Endothelial cell of hepatic sinusoid (primary cell): ENCODE measurements around the gene ENKD1.
"Not testable (repeated sequence)": the region's sequence is repeated elsewhere in the genome, so short reads cannot be mapped to it uniquely, and the experiment has no call there.

Experiments
- in situ Hi-C: cut with HindIII; loops from 2 replicates; pipeline ENCODE4 v1.10.0; 2017; ENCODE audit warnings: low sequenced_read_pairs

ENKD1 gene, protein sequence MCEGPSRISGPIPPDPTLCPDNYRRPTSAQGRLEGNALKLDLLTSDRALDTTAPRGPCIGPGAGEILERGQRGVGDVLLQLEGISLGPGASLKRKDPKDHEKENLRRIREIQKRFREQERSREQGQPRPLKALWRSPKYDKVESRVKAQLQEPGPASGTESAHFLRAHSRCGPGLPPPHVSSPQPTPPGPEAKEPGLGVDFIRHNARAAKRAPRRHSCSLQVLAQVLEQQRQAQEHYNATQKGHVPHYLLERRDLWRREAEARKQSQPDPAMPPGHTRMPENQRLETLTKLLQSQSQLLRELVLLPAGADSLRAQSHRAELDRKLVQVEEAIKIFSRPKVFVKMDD

DNA sequence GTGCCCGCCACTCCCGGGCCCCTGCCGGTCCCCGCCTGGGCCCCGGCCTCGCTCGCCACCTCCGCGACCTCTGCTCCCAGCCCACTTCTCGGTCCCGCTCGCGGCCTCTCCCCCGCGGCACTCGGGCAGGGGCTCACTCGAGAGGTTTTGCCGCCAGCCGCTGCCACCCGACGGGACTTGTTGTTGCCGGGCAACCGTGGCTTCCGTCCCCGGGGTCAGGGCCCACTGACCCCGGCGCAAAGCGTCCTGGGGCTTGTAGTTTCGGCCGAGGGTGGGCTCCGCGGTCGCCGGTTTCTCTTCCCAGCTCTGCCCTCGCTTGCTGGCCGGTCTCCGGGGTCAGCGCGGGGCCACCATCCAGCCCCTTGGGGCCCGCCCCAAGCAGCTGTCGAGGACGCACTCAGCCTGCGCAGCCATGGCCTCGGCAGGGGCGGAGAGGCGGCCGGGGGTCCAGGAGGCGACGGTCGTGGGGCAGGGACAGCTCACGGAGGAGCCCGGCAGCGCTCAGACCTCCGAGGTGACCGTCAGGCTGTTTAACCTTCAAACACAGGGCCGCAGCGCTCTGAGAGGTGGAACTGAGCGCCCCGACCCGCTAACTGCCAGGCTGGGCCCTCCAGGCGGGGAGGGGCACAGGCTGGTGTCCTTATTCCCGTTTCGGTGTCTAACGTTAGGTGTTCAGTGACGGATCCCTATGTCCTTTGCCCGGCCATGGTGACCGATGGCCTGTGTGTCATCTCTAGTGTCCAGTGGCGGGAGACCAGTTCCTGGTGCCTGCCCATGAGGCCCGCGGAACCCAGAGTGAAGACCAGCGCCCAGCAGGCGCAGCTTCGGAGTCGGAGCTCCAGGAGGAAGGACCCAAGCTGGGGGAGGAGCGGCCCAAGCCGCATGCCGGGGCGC is at the start of gene ENKD1, which contains the start of gene C16orf86:
Gene ENKD1, minus strand, starts transcription at position 192 of the 894 bp plus-strand sequence. CDS start 308 bp downstream, outside the sequence.
Gene C16orf86, plus strand, starts transcription at position 256 of the 894 bp plus-strand sequence. Its CDS starts 157 bp downstream, at position 413.
- in situ Hi-C loops = no loop called here

DNA sequence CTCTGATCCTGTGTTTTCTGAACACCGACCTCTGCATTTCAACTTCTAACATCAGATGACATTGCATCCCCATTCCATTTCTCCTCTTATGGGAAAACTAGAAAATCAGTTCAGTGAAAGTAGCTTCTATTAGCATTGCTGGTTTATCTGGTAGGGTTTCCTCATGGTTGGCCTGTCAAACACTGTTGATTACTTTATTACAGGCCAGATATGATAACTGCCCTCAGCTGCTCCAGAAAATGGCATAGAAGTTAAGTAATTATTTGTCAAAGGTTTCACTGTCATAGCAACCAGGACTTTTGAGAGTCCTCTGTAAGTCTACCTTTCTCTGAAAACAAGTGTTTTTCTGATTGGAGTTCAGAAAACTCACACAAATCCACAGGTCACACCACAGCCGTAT is 49.5 kb upstream of the ENKD1 start:
- in situ Hi-C loops = loop anchor here (5.0 to 10.0 kb wide), 4 partner anchors 34 to 489 kb away; no protein-coding TSS in a partner anchor

DNA sequence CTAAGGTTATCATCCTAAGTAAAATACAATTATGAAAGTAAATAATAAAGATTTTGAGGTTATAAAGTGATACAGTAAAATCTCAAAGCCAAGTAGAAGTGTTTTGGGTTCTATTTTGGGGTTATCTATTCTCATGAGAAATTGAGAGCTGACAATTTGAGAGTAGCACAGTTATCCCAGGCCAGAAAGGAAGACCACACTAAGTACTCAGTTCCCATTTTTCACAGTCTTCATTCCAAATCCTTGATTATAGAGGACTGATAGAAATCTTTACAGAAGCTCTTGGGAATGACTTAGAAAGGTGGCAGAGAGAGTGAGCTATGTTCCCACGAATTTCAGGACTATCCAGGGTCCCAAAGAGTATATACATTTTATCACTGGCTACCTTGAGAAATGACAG is 48.0 kb upstream of the ENKD1 start:
- in situ Hi-C loops = loop anchor here (10.0 kb wide), 1 partner anchor 490 kb away; no protein-coding TSS in a partner anchor

DNA sequence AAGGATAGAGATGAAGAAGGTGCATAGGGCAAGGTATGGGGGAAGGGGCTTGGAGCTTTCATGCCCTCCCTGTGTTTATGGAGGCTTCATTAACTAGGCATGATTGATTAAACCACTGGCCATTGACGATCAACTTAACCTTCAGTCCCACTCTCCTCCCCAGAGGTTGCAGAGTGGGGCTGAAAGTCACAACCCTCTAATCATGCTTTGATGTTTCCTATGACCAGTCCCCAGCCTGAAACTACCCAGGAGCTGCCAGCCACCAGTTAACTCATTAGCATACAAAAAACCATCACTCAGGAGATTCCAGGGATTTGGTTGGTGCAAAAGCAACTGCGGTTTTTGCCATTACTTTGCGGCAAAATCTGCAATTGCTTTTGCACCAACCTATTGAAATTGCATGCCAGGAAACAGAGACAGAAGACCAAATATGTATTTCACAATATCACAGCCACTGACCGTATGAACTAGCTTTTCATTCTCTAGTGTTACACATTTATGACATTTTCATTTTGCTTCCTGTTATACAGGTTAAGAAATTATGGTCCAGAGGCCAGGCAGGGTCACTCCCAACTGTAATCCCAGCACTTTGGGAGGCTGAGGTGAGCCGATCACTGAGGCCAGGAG is 47.2 kb upstream of the ENKD1 start:
- in situ Hi-C loops = loop anchor here (10.0 kb wide), 1 partner anchor 491 kb away; no protein-coding TSS in a partner anchor

DNA sequence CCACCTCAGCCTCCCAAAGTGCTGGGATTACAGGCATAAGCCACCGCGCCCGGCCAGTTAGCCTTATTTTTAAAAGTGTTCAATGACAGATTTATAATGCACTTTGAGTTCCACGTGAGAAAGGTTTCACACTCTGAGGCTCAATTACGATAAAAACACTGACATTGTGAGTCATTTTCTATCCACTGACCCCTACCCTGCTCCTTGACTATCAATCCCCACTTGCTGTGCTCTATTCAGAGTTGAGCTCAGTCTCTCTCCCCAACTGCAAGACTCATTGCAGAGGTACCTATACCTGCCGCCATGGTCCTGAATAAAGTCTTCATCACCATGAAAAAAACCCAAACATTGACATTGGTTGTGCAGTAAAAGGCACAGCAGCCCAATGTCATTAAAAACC is 44.1 kb upstream of the ENKD1 start:
- in situ Hi-C loops = loop anchor here (10.0 kb wide), 1 partner anchor 494 kb away; no protein-coding TSS in a partner anchor

DNA sequence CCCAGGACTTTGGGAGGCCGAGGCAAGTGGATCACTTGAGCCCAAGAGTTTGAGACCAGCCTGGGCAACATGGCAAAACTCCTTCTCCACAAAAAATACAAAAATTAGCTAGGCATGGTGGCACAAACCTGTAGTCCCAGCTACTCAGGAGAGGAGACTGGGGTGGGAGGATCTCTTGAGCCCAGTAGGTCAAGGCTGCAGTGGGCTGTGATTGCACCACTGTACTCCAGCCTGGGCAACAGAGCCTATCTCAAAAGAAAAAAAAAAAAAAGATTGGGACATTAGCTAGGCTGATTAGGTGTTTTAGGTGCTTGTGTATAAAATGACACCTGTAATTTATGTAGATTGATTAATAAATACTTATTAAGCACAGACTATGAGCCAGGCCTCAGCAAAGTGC is 42.5 kb upstream of the ENKD1 start:
- in situ Hi-C loops = no loop called here

DNA sequence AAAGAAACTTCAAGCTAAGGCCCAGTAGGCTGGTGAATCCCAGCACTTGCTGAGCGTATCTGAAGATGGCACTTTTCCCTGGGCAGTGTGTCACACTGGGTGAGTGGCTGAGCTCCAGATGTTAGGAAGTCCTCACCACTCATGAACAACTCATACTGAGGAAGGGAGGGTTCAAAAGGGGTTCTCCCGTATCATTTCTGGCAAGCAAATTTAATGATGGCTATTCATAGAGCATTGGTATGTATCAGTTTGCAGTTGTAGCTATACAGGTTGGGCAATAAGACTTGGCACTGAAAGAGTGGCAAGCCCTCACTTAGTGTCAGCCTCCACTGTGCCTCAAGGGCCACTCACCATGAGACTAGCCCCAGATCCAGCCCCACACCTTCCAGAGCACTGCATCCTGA is 41.8 kb upstream of the ENKD1 start:
- in situ Hi-C loops = no loop called here

DNA sequence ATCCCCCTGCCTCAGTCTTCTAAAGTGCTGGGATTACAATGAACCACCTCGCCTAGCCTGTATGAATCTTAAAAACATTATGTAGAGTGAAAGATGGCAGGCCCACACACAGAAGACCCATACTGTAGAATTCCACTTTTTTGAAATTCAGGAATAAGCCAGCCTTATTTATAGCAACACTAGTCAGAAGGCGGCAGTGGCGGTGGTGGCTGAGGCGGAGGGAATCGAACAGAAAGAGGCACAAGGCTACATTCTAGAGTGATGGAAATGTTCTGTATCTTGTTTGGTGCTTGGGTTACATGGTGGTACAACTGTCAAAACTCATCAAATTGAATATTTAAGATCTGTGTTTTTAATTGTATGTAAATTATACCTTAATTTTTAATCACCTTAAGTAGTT is 41.2 kb upstream of the ENKD1 start:
- in situ Hi-C loops = no loop called here

DNA sequence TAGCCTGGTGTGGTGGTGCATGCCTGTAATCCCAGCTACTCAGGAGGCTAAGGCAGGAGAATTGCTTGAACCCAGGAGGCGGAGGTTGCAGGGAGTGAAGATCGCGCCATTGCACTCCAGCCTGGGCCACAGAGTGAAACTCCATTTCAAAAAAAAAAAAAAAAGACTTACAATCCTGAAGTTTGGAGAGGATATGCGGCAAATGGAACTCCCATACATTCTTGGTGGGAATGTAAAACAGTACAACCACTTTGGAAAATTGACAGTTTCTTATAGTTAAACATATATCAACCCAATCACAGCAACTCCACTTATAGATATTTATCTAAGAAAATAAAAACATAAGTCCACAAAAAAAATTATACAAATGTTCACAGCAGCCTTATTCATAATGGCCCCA is 40.7 kb upstream of the ENKD1 start:
- in situ Hi-C loops = no loop called here

DNA sequence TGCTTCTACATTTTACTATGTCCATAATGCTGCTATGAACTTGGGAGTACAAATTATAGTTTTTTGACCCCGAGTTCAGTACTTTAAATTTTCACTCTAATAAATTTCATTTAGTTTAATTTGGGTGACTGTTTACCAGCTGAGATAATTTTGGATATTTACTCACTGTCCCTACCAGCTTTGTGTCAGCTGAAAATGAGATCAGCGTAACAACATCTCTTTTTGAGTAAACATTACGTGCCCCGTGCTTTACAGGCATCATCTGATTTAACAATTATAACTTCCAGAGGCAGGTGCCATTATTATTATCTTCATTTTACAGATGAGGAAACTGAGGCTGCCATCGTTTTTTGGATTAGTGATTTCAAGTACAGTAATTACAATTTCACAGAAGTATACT is 37.6 kb upstream of the ENKD1 start:
- in situ Hi-C loops = no loop called here

DNA sequence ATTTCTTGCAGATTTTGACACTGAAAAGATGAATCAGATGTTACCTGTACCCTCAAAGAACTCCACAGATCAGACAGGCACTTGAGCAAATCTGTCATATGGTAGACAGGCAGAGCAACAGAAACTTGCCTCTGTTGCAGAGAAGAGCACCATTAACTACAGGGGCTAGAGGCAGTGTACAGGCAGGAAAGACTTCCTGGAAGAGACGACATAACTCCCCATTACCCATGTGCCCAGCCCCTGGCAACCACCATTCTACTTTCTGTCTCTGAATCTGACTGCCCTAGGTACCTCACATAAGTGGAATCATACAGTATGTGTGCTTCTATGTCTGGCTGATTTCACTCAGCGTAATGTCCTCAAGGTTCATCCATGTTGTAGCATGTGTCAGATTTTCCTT is 37.1 kb upstream of the ENKD1 start:
- in situ Hi-C loops = no loop called here

DNA sequence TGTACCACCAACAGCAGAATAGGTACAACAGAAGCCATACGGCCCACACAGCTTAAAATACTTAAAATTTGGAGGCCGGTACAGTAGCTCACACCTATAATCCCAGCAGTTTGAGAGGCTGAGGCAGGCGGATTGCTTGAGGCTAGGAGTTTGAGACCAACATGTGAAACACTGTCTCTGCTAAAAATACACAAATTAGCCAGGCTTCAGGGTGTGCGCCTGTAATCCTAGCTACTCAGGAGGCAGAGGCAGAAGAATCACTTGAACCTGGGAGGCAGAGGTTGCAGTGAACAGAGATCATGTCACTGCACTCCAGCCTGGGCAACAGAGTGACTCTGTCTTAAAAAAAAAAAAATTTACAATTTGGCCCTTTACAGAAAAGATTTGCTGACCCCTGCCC is 35.6 kb upstream of the ENKD1 start:
- in situ Hi-C loops = no loop called here

DNA sequence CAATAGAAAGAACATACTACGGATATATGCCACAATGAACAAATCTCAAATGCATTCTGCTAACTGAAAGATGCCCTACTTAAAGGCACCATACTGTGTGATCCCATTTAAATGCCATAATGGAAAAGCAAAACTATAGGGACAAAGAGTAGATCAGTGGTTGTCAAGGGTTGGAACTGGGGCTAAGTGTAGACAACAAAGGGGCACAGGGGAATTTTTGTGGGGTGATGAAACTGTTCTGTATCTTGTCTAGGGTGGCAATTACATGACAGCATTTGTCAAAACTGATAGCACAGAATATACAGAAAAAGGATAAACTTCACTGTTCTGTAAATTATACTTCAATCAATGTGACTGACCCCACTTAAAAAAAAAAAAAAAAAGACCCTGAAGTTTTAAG is 34.9 kb upstream of the ENKD1 start:
- in situ Hi-C loops = no loop called here

DNA sequence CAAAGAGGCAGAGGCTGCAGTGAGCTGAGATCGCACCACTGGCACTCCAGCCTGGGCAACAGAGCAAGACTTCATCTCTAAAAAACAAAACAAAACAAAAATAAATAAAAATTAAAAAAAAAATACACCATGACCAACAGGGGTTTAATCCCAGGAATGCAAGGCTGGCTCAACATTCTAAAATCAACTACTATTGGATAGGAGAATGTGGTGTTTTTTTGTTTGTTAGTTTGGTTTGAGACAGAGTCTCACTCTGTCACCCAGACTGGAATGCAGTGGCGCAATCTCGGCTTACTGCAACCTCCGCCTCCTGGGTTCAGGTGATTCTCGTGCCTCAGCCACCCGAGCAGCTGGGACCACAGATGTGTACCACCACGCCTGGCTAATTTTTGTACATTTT is 32.7 kb upstream of the ENKD1 start:
- in situ Hi-C loops = no loop called here

DNA sequence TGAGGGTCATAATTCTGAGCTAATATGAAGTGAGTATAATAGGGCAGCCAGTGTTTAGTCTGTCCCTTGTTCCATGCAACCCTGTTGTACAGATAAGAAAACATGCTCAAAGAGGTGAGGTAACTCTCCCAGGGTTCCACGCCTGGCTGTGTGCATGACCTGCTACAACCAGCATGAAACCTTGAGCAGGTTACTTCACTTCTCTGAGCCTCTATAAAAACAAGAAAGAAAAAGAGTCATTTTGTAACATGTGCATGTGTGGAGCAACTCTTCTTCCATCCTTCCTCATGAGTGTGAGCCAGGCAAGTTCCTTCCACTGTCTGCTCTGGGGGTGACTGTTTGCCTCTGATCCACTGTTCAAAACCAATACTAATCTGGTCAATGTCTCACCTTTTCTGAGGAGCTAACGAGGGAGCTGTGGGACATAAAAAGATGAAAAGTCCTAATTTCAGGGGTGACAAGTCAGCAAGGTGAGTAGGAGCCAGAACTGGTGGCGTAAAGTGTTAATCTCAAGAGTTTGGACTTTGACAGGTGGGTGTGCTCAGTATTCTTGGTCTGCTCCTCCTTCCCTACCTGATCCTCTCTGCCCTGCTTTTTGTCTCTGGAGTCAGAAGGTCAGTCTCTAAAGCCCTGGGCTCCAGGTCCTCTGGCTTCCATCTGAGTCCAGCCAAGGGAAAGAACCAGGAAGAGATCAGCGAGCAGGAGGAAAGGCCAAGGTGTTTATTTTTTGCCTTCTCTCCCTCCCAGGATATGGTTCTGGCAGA is 31.1 kb upstream of the ENKD1 start:
- in situ Hi-C loops = no loop called here

DNA sequence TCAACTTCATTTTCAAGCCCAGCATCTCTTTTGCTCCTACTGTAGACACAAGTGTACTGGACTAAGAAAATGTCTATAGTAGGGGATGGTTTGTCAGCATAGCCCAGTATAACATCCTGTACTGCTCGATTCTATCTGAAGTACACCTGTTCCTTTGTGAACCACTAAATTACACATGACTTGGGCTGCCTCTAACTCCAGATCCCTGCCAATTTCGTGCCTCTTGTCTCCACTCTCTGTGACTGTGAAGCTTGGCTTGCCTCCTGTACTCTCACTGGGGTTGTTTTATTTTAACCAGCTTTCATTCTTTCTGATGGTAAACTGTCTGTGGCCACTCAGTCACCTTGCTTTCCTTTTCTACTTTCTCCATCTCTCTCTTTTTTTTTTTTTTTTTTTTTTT is 28.1 kb upstream of the ENKD1 start:
- in situ Hi-C loops = no loop called here

DNA sequence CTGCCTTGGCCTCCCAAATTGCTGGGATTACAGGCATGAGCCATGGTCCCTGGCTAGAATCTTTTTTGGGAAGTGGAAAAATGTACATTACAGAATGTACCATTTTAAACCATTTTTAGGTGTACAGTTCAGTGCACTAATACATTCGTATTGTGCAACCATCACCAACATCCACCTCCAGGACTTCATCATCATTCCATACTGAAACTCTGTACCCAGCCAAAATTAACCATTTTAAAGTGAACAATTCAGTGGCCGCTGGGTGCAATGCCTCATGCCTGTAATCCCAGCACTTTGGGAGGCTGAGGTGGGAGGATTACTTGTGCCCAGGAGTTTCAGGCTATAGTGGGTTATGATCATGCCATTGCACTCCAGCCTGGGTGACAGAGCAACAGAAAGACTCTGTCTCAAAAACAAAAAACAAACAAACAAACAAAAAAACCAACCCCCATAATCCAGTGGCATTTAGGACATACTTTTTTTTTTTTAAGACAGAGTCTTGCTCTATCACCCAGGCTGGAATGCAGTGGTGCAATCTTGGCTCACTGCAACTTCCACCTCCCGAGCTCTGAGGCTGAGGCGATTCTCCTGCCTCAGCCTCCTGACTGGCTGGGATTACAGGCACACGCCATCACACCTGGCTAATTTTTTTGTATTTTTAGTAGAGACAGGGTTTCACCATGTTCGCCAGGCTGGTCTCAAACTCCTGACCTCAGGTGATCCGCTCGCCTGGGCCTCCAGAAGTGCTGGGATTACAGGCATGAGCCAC is 27.2 kb upstream of the ENKD1 start:
- in situ Hi-C loops = not testable (repeated sequence)

DNA sequence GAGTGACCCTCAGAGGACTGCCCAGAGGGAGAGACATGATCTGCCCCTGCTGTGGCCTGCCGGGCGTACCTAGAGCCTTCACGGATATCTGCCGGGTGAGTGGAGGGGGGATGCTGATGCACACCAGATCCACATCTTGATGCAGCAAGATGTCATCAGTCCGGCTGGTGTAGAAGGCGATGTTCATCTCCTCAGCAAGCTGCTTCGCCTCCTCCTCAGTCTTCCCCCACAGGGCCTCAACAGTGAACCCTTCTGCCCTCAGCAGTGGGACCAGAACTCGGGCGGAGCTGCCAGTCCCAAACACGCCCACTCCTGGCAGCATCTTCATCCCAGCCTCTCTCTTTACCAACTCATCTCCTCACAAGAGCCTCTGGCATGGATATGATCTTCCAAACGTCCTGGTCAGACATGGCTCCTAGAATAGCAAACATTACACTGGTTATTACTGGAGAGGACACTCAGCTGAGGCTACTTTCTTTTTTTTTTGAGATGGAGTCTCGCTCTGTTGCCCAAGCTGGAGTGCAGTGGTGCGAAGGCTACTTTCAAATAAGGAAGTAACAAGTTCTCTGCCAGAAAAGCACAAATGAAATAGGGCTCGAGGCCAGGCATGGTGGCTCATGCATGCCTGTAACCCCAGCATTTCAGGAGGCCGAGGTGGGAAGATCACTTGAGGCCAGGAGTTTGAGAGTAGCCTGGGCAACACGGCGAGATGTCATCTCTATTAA is 19.0 kb upstream of the ENKD1 start:
- in situ Hi-C loops = no loop called here

DNA sequence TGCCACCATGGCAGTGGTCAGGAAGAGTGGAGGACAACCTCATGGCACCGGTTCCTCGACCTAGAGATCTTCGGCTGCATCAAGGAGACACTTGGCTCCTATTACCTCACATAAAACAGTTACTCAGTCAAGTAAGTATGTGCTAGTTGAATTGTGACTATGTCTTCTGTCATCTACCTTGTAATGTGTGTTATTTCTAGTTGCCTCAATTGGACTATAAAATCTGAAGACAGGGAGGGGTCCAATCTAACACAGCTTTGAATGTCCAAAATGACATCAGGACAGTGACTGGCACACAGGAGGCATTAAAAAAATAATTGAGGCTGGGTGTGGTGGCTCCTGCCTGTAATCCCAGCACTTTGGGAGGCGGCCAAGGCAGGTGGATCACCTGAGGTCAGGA is 17.2 kb upstream of the ENKD1 start:
- in situ Hi-C loops = loop anchor here (5.0 kb wide), 2 partner anchors 34 to 76 kb away; partner anchors contain the start of gene GFOD2
